Tibial artery (tissue), 4 donors: Measurements from ENCODE around the gene INIP.

Source experiments
- DNase-seq, 2 donors: peaks; one replicate each; pipeline ENCODE4 v3.0.0-alpha.2; 2019
- H3K27ac ChIP-seq, 2 donors: fragments of 200-600 bp; sonication (generic) in 1 of 2; 1 replicate in 1 of 2; 2 replicates in 1 of 2; pipeline ENCODE4 v1.5.1; 2018 to 2019; ENCODE audit warnings: mild to moderate bottlenecking in 1 of 2
- H3K27me3 ChIP-seq, 2 donors: fragments of 200-600 bp; sonication (generic) in 1 of 2; one replicate each; pipeline versions ENCODE4 v1.5.1 to v1.6.0; 2016 to 2019
- H3K36me3 ChIP-seq, 3 donors: fragments of 200-600 bp; sonication (generic) in 2 of 3; one replicate each; pipeline ENCODE4 v1.5.1; 2016 to 2019; ENCODE audit warnings: mild to moderate bottlenecking in 2 of 3
- H3K4me1 ChIP-seq, 4 donors: fragments of 200-600 bp; sonication (generic) in 2 of 4; 1 replicate in 3 of 4; 2 replicates in 1 of 4; pipeline ENCODE4 v1.5.1; 2016 to 2019
- H3K4me3 ChIP-seq, 2 donors: fragments of 200-600 bp; sonication (generic) in 1 of 2; 1 replicate in 1 of 2; 2 replicates in 1 of 2; pipeline ENCODE4 v1.5.1; 2018 to 2019; ENCODE audit warnings: mild to moderate bottlenecking in 2 of 2
- H3K9me3 ChIP-seq, 3 donors: fragments of 200-600 bp; sonication (generic) in 1 of 3; one replicate each; pipeline ENCODE4 v1.5.1; 2016 to 2019
- CTCF ChIP-seq, 2 experiments: fragments of 200-600 bp in 1 of 2; fragments of 450-650 bp in 1 of 2; IDR thresholded peaks; one replicate each; pipeline ENCODE4 v1.5.1; 2017 to 2019; ENCODE audit warnings: antibody characterized with exemption in 2 of 2, mild to moderate bottlenecking in 1 of 2, moderate library complexity in 1 of 2
- intact Hi-C: fragments of 100-400 bp; cut with DNase I; formaldehyde crosslinking; loops from one replicate; pipeline ENCODE4 v1.15.0; 2023; ENCODE audit warnings: low total_unique reads

INIP gene

GRCh38 chr9:112720113-112720780 is 2.3 kb upstream of the INIP start:
- peaks cover 0 to 20% (median 9%) of the 10 kb centered on the region in 4 donors for H3K4me1 ChIP-seq
- no peaks in the 10 kb centered on the region for H3K27me3 ChIP-seq
- H3K9me3 ChIP-seq: no peaks in the 10 kb centered on the region
- no peak overlapping the region for H3K4me3 ChIP-seq
- TF ChIP-seq CTCF (IDR thresholded peaks at IDR 0.05): no peak
- no peak overlapping the region for H3K27ac ChIP-seq
- H3K36me3 ChIP-seq: peaks cover 0 to 2% (median 0%) of the 10 kb centered on the region in 3 donors
- DNase-seq: no peak
- intact Hi-C loops: no loop called here

GRCh38 chr9:112719696-112720095 is 1.8 kb upstream of the INIP start:
- no peak for DNase-seq
- no peak for TF ChIP-seq CTCF (IDR thresholded peaks at IDR 0.05)
- Histone ChIP-seq H3K4me1 (peaks cover 0 to 20% (median 9%) of the 10 kb centered on the region in 4 donors), H3K27ac (peak overlapping the region; percentile 24 to 86), H3K9me3 (no peaks in the 10 kb centered on the region), H3K36me3 (peaks cover 0 to 5% (median under 1%) of the 10 kb centered on the region in 3 donors), H3K27me3 (no peaks in the 10 kb centered on the region), H3K4me3 (no peak overlapping the region)
- intact Hi-C loops: loop anchor here (10.0 kb wide), 1 partner anchor 105 kb away; no protein-coding TSS in a partner anchor

- intact Hi-C loops: loop anchor here (10.0 kb wide), 1 partner anchor 106 kb away; no protein-coding TSS in a partner anchor
- Histone ChIP-seq H3K36me3 (peaks cover 0 to 6% (median 5%) of the 10 kb centered on the region in 3 donors), H3K4me1 (peaks cover 0 to 20% (median 9%) of the 10 kb centered on the region in 4 donors), H3K4me3 (no peak overlapping the region), H3K27ac (peak overlapping the region; percentile 24 to 86), H3K27me3 (no peaks in the 10 kb centered on the region), H3K9me3 (no peaks in the 10 kb centered on the region)
- DNase-seq: no peak
- no peak for TF ChIP-seq CTCF (IDR thresholded peaks at IDR 0.05)
Observed at GRCh38 chr9:112719241-112719691, 1.3 kb upstream of the INIP start.

- Histone ChIP-seq H3K4me3 (no peak overlapping the region), H3K9me3 (peaks cover 0 to 2% (median 0%) of the 10 kb centered on the region in 3 donors), H3K4me1 (peaks cover 0 to 11% (median 7%) of the 10 kb centered on the region in 4 donors), H3K27me3 (no peaks in the 10 kb centered on the region), H3K27ac (no peak overlapping the region), H3K36me3 (peaks cover 3 to 26% (median 10%) of the 10 kb centered on the region in 3 donors)
- intact Hi-C loops: loop anchor here (10.0 kb wide), 1 partner anchor 112 kb away; no protein-coding TSS in a partner anchor
- no peak for TF ChIP-seq CTCF (IDR thresholded peaks at IDR 0.05)
- DNase-seq: no peak
Observed at GRCh38 chr9:112712678-112713077, 5.2 kb downstream of the INIP start.

DNA sequence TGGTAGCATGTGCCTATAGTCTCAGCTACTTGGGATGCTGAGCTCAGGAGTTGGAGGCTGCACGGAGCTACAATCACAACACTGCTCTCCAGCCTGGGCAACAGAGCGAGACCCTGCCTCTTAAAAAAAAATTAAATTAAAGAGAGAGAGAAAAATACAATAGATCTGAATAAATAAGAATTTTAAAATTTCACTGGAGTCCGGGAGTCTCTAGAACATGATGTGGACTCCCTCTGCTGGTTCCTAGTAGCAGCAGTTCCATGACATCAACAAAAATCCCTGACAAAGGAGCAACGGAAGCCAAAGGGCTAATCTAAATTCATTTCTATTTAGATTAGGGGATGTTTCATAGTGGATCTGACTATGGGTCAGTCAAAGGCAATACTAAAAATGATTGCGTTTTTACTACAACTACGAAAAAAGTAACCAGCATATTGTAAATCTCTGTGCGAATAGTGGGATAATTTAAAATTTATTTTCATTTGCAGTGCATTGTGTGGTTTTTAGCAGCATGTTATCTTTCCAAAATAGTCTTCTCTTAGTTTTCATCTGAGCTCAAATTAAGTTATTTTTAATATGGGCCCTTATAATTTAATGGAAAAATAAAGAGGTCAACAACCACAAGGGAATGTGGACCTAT is 6.7 kb downstream of the INIP start:
- Histone ChIP-seq H3K9me3 (peaks cover 0 to 2% (median 0%) of the 10 kb centered on the region in 3 donors), H3K27ac (no peak overlapping the region), H3K4me1 (peaks cover 0 to 4% (median 0%) of the 10 kb centered on the region in 4 donors), H3K4me3 (no peak overlapping the region), H3K27me3 (no peaks in the 10 kb centered on the region), H3K36me3 (peaks cover 3 to 26% (median 10%) of the 10 kb centered on the region in 3 donors)
- no peak for DNase-seq
- TF ChIP-seq CTCF (IDR thresholded peaks at IDR 0.05): peak in 1 of 2 experiments; percentile 23
- intact Hi-C loops: loop anchor here (10.0 kb wide), 1 partner anchor 114 kb away; no protein-coding TSS in a partner anchor
